Measurements from ENCODE around the gene CAPN10.

The CAPN10 gene

GRCh38 chr2:240630771-240631547, 44.4 kb downstream of the CAPN10 start:
- H2AFZ ChIP-seq (ENCODE audit: low read depth, low read length, severe bottlenecking), result no peak overlapping the region
- no peaks in the 10 kb centered on the region for H3K79me2 ChIP-seq (ENCODE audit: insufficient read depth, low read length)
- no peaks in the 10 kb centered on the region for H3F3A ChIP-seq (ENCODE audit: insufficient read depth)
- no peak for TF ChIP-seq EZH2phosphoT487 (conservative IDR thresholded peaks at IDR 0.05; ENCODE audit: low read length)
- TF ChIP-seq, protein P1, sequence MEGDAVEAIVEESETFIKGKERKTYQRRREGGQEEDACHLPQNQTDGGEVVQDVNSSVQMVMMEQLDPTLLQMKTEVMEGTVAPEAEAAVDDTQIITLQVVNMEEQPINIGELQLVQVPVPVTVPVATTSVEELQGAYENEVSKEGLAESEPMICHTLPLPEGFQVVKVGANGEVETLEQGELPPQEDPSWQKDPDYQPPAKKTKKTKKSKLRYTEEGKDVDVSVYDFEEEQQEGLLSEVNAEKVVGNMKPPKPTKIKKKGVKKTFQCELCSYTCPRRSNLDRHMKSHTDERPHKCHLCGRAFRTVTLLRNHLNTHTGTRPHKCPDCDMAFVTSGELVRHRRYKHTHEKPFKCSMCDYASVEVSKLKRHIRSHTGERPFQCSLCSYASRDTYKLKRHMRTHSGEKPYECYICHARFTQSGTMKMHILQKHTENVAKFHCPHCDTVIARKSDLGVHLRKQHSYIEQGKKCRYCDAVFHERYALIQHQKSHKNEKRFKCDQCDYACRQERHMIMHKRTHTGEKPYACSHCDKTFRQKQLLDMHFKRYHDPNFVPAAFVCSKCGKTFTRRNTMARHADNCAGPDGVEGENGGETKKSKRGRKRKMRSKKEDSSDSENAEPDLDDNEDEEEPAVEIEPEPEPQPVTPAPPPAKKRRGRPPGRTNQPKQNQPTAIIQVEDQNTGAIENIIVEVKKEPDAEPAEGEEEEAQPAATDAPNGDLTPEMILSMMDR (IDR thresholded peaks at IDR 0.05; ENCODE audit: insufficient read depth, low read length, poor library complexity, severe bottlenecking), result no peak
- no peaks in the 10 kb centered on the region for H3K9me3 ChIP-seq (ENCODE audit: insufficient read depth, low read length)
- no peak overlapping the region for H3K9ac ChIP-seq (ENCODE audit: low read length)
- H3K27me3 ChIP-seq (ENCODE audit: low read length), result no peaks in the 10 kb centered on the region
- H3K9me2 ChIP-seq (replicated peaks; ENCODE audit: insufficient read depth, low read length), result no peaks in the 10 kb centered on the region
- H3K4me2 ChIP-seq (ENCODE audit: low read depth, low read length, poor library complexity, severe bottlenecking), result no peak overlapping the region
- H3K36me3 ChIP-seq (ENCODE audit: low read length), result no peaks in the 10 kb centered on the region
- no peaks in the 10 kb centered on the region for H4K20me1 ChIP-seq (ENCODE audit: low read depth, low read length)
- H3K4me3 ChIP-seq (ENCODE audit: insufficient read depth, low read length, poor library complexity, severe bottlenecking), result no peak overlapping the region
- no peak overlapping the region for H3K27ac ChIP-seq (ENCODE audit: low read depth, low read length)

DNA sequence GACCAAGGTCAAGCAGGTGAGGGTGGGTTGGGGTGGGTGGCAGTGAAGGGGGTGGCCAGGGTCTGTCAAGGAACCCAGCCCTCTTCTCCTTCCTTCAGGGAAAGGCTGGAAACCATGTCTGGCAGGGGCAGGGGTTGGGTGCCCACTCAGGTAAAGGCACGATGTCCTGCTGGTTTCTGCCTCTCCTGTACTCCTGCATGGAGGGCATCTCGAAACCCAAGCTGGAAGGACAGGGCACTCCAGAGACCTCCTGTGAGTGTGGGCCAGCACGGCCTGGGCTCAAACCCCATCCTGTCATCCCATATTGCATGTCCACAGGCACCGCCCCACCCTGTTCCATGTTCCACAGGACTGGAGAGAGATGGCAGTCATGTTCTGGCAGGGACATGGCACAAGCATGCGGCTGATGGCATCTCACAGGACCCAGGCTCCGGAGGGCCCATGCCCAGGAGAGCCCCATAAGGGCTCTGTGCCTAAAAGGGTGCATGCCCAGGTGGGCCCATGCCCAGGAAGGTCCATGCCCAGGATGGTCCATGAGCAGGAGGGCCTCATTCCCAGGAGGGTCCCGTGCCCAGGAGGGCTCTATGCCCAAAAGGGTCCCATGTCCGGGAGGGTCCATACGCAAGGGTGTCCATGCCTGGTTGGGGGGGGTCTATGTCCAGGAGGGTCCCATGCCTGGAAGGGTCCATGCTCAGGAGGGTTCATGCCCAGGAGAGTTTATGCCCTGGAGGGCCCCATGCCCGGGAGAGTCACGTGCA, 45.2 kb downstream of the CAPN10 start:
- Histone ChIP-seq H4K20me1 (ENCODE audit: low read depth, low read length) (no peaks in the 10 kb centered on the region), H3K9ac (ENCODE audit: low read length) (no peak overlapping the region), H3K27me3 (ENCODE audit: low read length) (no peaks in the 10 kb centered on the region), H2AFZ (ENCODE audit: low read depth, low read length, severe bottlenecking) (no peak overlapping the region), H3K27ac (ENCODE audit: low read depth, low read length) (no peak overlapping the region), H3K4me3 (ENCODE audit: insufficient read depth, low read length, poor library complexity, severe bottlenecking) (no peak overlapping the region), H3K79me2 (ENCODE audit: insufficient read depth, low read length) (no peaks in the 10 kb centered on the region), H3K4me2 (ENCODE audit: low read depth, low read length, poor library complexity, severe bottlenecking) (no peak overlapping the region), H3K9me3 (ENCODE audit: insufficient read depth, low read length) (no peaks in the 10 kb centered on the region), H3K36me3 (ENCODE audit: low read length) (no peaks in the 10 kb centered on the region), H3F3A (ENCODE audit: insufficient read depth) (no peaks in the 10 kb centered on the region), H3K9me2 (replicated peaks; ENCODE audit: insufficient read depth, low read length) (no peaks in the 10 kb centered on the region)
- TF ChIP-seq, protein P1 (IDR thresholded peaks at IDR 0.05; ENCODE audit: insufficient read depth, low read length, poor library complexity, severe bottlenecking), result no peak
- TF ChIP-seq EZH2phosphoT487 (conservative IDR thresholded peaks at IDR 0.05; ENCODE audit: low read length), result no peak

- Histone ChIP-seq H3K9me3 (ENCODE audit: insufficient read depth, low read length) (no peaks in the 10 kb centered on the region), H3K79me2 (ENCODE audit: insufficient read depth, low read length) (no peaks in the 10 kb centered on the region), H3K4me2 (ENCODE audit: low read depth, low read length, poor library complexity, severe bottlenecking) (no peak overlapping the region), H3K36me3 (ENCODE audit: low read length) (no peaks in the 10 kb centered on the region), H3K27me3 (ENCODE audit: low read length) (no peaks in the 10 kb centered on the region), H2AFZ (ENCODE audit: low read depth, low read length, severe bottlenecking) (no peak overlapping the region), H3K27ac (ENCODE audit: low read depth, low read length) (no peak overlapping the region), H4K20me1 (ENCODE audit: low read depth, low read length) (no peaks in the 10 kb centered on the region), H3K9me2 (replicated peaks; ENCODE audit: insufficient read depth, low read length) (no peaks in the 10 kb centered on the region), H3K9ac (ENCODE audit: low read length) (no peak overlapping the region), H3F3A (ENCODE audit: insufficient read depth) (no peaks in the 10 kb centered on the region), H3K4me3 (ENCODE audit: insufficient read depth, low read length, poor library complexity, severe bottlenecking) (no peak overlapping the region)
- TF ChIP-seq EZH2phosphoT487 (conservative IDR thresholded peaks at IDR 0.05; ENCODE audit: low read length), result no peak
Measured at GRCh38 chr2:240632306-240632721, 45.8 kb downstream of the CAPN10 start.

Measured in SU-DHL-6 (cell line).